GM18868 (cell line): ENCODE data around the gene KCTD12.
"Not testable (repeated sequence)": the region's sequence is repeated elsewhere in the genome, so short reads cannot be mapped to it uniquely, and the experiment has no call there.

ENCODE experiments used
- ATAC-seq: cut with Tn5 transposase; IDR thresholded peaks from one replicate; pipeline ENCODE4 v1.9.1; 2021; ENCODE audit warnings: mild to moderate bottlenecking, moderate library complexity; ENCODE audit not compliant: unreplicated experiment

The KCTD12 gene

DNA sequence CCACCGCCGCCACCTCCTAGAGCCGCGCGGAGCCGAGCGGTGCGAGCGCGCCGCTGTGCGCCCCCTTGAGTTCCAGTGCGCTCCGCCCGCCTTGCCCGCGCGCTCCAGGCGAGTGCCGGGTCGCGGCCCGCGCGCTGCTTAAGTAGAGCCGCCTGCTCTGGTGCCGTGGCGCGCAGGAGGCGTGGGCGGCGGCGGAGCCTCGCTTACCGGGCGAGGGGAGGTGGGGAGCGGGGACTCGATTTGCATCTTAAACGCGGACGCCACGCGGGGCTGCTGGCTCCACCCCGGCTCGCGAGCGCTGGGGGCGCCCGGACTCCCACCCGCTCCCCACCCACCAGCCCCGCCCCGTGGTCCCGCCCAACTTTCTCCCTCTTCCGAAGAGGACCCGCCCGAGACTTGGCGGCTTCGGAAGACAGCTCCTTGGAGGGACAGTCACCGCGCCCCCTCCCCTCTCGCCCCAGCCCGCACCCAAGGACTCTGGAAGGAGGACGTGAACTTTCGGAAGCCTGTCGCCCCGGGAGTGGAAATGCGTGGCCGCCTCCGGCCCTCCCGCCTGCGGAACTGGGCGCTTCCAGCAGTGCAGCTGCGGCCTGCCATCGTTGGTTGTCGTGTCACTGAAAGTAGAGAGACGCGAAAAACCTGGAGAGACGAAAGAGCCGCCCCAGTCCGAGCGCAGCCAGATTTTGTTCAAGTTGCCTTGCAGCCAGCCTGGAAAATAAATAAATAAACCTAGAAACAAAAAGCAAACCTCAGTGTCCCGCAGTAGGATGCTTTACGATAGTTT is at the start of gene KCTD12:
KCTD12 (minus strand) TSS at position 114 of the 784 bp plus-strand sequence. CDS start 257 bp downstream, outside the sequence.
- peak; percentile 65 for ATAC-seq

DNA sequence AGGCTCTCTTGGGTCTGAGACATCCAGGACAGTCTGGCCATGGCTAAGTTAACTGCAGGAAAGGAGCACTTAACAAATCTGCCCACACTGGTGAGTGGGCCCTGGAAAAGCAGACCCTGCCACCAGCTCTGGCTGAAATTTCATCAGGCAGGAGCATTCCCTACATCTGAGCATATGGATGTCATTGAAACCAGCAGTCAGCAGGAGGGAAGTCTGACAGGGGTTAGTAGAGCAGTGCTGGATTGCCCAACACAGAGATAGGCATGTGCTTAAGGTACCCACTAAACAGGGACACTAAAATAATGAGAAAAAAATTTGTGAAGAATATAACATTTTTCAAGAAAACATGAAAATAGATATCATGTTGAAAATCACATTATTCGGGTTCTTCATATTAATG is 48.5 kb upstream of the KCTD12 start:
- no peak for ATAC-seq

DNA sequence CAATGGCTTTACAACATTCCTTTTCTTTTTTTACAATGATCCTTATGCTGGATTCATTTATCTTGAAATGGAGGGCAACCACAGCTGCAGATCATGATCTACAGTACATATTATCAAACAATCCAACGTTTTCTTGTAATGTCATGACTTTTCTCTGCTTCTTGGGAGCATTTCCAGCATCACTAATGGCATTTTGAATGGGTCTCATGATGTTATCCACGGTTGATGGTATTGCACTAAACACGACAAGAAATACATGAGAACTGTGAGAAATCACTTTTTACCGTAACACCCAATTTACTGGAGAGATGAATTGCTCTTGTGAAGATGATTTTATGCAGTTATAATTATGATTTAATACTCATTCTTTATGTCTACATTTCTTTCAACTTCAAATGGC is 45.9 kb upstream of the KCTD12 start:
- ATAC-seq, result no peak

DNA sequence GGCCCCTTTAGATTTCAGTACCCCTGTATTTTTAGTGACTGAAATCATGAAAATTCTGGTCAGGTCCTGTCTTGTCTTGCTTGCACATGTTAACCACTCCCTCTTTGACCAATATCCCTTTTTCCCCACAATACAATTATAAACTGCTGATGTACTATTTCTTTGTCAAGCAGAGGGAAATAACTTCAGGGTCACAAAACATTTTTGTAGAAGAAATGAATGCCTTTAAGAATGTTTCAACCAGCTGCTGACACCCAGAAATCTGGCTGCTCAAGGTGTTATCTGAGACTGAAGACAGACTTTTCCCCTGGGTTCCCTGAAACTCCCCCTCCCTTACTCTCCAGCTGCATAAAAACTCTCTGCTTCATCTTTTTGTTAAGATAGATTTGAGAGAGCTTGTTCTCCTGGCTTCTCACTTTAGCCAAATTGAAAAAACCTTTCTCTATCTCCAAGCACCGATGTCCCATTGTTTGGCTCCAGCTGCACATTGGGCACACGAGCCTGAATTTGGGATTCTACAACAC is 43.7 kb upstream of the KCTD12 start:
- no peak for ATAC-seq

DNA sequence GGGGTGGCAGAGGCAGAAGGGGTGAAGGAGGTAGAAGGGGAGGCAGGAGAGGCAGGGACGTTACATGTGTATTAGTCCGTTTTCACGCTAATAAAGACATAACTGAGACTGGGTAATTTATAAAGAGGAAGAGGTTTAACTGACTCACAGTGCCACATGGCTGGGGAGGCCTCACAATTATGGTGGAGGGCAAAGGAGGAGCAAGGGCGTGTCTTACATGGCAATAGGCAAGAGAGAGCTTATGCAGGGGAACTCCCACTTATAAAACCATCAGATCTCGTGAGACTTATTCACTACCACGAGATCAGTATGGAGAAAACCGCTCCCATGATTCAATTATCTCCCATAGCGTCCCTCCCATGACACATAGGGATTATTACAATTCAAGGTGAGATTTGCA is 43.1 kb upstream of the KCTD12 start:
- ATAC-seq, result peak; percentile 65

DNA sequence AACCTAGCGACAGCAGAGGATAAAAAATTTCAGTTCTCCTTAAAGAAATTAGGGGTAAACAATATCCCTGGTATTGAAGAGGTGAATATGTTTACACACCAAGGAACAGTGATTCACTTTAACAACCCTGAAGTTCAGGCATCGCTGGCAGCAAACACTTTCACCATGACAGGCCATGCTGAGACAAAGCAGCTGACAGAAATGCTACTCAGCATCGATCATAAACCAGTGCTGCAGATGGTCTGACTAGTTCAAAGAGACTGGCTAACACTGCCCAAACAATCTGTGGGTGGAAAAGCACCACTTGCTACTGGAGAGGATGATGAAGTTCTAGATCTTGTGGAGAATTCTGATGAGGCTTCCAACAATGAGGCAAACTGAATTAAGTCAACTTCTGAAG is 42.3 kb upstream of the KCTD12 start:
- ATAC-seq, result no peak

DNA sequence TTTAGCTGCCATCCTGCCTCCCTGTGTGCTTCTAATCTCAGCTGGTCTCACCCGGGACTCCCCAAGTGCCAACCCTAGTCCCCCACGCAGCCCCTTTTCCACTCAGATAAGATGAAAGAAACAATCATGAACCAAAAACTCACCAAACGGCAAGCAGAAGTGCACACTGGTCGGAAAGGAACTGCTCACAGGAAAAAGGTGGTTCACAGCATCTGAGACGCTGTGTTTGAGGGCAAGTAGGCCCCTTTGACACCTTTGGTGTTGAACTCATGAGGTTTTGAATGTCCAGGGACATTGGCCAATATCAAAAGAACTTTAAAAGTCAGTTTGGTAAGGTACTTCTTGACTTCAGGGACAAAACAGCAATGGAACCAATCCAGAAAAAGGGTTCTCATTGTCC is 41.8 kb upstream of the KCTD12 start:
- no peak for ATAC-seq

DNA sequence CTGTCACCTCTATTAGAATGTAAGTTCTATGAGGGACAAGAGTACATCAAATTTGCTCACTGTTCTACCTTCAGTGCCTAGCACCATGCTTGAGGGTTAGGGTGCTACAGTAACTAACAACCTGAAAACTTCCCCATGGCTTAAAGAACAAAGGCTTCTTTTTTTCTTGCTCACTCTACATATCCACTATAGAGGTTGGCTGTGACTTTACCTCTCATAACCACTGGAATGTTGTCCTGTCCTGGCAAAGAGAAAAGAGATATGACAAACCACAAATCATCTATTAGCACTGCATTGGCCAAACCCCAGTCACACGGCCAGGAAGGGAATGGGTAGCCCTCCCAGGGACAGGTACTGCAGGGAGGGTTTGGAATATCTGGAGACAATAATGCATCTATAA is 38.9 kb upstream of the KCTD12 start:
- no peak for ATAC-seq

DNA sequence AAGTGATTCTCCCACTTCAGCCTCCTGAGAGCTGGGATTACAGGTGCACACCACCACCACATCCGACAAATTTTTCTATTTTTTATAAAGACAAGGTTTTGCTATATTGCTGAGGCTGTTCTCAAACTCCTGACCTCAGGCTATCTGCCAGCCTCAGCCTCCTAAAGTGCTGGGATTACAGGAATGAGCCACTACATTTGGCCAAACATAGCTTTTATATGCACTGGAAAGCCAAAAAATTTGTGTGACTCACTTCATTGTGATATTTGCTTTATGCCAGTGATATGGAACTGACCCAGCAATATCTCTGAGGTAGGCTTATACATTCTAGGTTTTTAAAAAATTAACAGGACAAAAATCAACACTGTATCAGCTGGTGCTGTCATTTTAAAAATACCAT is 35.3 kb upstream of the KCTD12 start:
- ATAC-seq, result no peak

DNA sequence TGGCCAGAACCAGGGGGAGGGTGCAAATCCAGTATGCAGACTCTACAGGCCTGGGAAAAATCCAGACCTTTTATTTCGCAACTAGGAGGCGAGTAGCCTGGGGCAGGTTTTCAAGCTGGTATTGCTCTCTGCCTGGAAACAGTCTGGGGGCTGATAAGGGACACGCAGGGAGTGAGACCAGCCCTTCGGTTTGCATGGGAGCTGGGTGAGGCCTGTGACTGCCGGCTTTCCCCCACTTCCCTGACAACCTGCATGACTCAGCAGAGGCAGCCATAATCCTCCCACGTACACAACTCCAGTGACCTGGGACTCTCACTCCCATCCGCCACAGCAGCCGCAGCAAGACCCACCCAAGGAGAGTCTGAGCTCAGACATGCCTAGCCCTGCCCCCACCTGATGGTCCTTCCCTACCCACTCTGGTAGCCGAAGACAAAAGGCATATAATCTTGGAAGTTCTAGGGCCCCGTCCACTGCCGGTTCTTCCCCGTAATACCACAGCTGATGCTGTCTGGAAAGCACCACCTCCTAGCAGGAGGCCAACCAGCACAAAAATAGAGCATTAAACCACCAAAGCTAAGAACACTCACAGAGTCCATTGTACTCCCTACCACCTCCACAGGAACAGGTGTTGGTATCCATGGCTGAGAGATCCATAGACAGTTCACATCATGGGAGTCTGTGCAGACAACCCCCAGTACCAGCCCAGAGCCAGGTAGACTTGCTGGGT is 31.7 kb upstream of the KCTD12 start:
- ATAC-seq, result not testable (repeated sequence)

DNA sequence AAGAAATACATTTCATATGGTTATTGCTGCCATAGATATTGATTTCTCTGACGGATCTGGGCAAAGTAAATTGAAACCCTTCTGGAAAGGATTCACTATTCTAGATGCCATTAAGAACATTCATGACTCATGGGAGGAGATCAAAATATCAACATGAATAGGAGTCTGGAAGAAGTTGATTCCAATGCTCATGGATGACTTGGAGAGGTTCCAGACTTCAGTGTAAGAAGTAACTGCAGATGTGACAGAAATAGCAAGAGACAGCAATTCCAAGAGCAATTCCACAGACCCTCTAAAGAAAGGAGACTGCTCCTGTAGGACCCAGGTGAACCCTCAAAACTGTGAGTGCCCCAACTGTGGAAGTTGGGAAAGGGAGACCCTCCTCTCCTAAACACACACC is 30.9 kb upstream of the KCTD12 start:
- no peak for ATAC-seq

DNA sequence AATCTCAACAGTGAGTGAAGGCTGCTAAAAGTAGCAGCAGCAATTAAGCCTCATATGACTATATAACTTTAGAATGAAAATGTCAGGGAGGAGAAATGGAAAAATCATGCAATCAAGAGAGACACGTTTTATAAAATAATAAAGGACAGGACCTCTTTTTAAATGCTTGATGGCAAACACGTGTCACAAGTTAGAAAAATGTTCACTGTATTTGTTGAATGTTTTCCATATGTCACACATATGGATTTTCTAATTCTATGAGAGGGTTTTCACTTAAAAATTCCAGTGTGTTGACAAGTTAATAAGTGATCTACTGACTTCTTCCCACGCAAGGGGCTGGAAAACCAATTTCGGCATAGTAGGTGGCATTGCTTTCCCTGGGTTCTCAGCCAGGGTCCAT is 27.7 kb upstream of the KCTD12 start:
- ATAC-seq, result no peak

DNA sequence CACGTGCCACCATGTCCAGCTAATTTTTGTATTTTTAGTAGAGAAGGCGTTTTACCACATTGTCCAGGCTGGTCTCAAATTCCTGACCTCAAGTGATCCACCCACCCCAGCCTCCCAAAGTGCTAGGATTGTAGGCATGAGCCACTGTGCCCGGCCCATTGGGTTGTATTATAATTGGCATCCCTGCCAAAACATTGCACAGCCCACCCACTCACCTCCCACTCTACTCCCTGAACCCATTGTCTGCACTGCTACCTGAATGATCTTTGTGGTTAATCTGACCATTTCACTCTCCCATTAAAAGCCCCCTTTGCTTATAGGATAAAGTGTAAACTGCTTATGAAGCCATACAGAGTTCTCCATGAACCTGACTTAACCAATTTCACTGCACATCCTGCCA is 26.3 kb upstream of the KCTD12 start:
- no peak for ATAC-seq

DNA sequence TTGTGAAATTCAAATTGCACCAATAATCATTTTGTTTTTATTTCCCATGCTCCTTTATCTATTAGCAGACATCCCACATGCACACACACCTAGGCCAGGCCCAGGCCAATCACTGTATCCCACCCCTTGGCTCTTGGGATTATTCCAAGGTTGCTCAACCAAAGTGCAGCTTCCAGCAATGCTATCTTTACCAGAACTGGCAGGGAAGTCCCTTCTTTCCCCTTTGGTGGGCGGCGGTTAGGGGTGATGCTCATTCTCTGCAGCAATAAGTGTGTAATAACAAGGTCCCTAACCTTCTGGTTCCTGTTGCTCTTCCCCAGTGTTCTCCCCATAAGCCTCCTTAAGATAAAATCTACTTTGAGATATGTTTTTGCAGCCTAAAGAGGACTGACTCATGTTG is 18.3 kb upstream of the KCTD12 start:
- ATAC-seq, result no peak

DNA sequence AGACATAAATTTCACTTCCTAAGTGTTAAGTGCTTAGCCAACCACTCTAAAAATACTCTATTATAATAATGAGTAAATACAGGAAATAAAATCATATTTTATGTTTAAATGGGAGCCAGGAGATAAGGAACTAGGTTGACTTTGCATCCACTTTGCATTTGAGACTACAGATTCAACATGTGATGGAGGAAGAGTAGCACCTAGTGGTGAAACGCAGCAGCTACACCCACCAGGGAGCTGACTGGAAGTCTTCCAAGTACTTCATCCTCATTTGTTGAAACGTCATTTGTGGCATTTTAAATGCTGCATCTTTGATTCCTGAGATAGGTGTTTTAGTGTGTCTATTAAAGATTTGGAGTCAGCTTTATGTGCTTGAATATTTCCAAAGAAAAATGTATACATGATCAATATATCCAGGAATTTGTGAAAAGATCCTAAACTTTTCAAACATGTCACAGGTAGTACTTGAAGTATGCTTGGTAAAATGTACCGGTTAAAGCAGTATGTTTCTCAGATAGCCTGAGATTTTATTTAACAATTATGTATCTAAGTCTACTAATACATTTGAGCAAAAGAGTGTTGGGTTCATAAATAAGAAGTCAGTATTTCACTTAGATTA is 17.4 kb upstream of the KCTD12 start:
- ATAC-seq, result peak; percentile 98

DNA sequence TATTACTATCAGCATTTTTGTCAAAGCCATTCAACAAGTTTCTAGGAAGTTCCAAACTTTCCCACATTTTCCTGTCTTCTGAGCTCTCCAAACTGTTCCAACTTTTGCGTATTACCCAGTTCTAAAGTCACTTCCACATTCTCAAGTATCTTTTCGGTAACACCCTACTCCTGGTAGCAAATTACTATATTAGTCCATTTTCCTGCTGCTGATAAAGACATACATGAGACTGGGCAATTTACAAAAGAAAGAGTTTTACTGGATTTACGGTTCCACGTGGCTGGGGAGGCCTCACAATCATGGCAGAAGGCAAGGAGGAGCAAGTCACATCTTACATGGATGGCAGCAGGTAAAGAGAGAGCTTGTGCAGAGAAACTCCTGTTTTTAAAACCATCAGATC is 12.9 kb upstream of the KCTD12 start:
- ATAC-seq, result not testable (repeated sequence)

DNA sequence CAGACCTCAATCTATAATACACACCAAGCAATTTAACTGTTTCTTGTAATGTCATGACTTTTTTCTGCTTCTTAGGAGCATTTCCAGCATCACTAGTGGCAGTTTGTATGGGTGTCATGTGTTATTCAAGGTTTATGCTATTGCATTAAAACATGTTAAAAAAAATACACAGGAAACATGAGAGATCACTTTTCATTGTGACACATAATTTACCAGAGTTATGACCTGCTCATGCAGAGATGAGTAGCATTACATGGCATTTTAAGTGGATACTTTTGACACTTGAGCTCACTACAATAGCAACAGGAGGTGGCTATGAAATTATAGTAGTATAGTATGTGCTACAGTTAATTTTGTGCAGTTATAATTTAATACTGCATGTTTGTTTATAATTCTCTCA is 11.0 kb upstream of the KCTD12 start:
- not testable (repeated sequence) for ATAC-seq

DNA sequence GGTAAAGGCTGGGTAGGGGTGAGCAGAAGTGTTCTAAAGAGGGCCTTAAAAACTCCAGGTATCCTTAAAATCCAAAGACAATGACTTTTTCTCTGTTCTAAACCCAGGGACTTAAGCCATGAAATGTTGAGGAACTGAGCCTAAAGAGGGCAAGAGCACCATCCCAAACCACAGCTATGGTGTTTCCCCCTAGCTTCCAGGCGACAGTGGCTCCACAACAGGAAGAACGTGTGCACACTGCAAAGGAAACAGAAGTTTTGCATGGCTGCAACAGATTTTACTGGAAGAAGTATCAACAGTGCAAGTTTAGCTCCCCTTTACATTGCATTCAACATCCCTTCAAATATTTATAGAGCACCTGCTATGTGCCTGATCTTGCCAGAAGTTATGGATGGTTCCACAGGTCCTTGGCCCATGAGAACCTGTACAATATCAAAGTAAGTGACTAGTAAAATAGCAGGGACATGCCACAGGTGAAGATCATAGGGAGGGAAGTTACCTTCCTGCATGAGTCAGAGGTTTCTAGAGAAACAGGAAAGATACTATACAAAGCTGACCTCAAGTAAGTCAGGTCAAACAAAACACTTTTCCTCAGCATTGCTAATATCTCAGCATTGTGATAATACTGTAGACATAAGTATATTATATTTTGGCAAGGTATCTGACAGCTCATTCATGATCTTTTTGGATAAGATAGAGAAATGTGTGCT is 8.4 kb upstream of the KCTD12 start:
- ATAC-seq, result peak; percentile 70

DNA sequence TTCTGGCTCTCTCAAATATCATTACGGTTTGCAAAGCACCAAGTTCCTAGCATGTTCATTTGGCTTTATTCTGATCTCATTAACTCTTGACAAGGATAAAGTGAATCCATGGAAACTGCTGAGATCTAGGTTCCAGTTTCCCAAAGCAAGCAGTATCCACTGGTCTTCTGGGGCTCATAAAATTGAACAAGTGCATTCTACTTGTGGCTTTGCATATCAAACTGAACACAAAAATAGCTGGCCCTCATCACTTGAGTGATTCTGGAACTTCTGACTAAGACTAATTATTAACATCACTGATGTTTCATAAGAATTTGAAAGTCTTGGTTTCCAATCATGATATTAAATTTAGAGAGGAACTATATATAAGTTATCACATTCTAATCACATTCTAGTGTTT is 6.3 kb upstream of the KCTD12 start:
- no peak for ATAC-seq

DNA sequence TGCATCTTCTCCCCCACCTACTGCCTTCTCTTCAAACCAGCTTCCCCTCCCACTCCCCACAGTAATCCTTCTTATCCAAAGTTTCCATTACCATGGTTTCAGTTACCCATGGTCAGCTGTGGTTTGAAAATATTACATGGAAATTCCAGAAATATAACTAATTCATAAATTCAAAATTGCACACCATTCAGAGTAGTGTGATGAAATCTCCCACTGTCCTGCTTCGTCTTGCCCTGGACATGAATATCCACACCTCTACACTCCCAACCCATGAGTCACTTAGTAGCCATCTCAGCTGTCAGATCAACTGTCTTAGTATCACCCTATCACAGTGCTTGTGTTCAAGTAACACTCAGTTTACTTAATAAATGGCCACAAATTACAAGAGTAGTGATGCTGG is 3.8 kb upstream of the KCTD12 start:
- no peak for ATAC-seq

DNA sequence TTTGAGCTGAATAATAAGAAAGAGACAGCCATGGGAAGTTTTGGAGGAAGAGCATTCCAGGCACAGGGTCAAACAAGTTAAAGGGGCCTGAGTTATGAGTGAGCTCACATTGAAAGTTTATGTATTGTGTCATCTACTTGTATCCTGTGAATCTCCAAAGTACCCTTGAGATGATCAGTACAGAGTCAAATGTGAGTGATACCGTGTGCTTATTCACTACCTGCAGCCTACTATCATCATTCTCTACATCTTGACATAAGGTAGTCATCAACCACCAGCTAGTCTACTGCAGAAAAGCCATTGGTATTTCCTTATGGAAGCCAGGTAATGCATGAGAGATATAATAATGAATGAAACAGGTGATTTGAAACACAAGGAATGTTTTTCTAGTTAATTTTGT is 3.0 kb upstream of the KCTD12 start:
- no peak for ATAC-seq
